Spleen (tissue), 7 donors: ENCODE data around the gene NAALADL2.

Source experiments
- CTCF ChIP-seq, 11 experiments: fragments of 200-600 bp in 7 of 11; fragments of 450-650 bp in 4 of 11; sonication (generic) in 4 of 11; IDR thresholded peaks in 8 of 11; conservative IDR thresholded peaks in 3 of 11; 1 replicate in 7 of 11; 2 replicates in 4 of 11; pipeline versions ENCODE4 v1.4.0 to v1.8.0; 2016 to 2021; ENCODE audit warnings: antibody characterized with exemption in 11 of 11, inconsistent platforms in 4 of 11, mild to moderate bottlenecking in 1 of 11
- POLR2A ChIP-seq, 3 donors: fragments of 450-650 bp; IDR thresholded peaks; one replicate each; pipeline ENCODE4 v1.5.1; 2017; ENCODE audit warnings: antibody characterized with exemption in 3 of 3, mild to moderate bottlenecking in 1 of 3
- donor health status: DM: no; HTN: no; CAD: no; lungs with moderate emphysema.
- donor health status: DM: no; HTN: no; CAD: no.
- donor health status: DM: no; HTN: no; CAD: no.

DNA sequence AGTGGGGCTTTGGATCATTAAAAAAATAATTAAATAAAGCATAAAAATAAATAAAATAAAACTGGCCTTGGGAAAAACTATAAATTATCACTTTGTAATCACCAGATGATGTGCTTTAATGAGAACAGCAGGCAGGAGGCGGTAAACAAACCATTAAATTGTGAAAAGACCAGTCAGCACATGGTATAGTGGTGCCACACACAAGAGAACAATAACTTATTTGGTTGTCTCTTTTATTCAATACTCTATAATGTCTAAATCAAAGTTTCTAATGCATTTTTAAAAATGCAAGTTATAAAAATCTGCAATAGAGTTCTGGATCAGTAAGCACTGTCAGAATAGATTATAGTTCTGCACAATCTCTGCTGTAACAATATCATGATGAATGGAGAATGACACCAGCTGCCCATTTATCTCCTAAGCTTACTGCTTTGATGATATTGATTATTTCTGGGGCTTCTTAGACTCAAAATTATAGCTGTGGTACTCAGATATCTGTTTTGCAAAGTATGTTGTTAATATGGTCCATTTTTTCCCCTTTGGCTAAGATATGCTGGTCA is 259.3 kb downstream of the NAALADL2 start:
- TF ChIP-seq CTCF (IDR thresholded peaks at IDR 0.05 in 8 of 11, conservative IDR thresholded peaks at IDR 0.05 in 3 of 11) (no peak), POLR2A (IDR thresholded peaks at IDR 0.05) (no peak)
